Spleen (tissue), 11 donors: ENCODE data around the gene AMN. TPM values are rescaled to one million over a fixed set of nuclear protein-coding genes. Genes with fewer than 3 reads are reported as not detected.

ENCODE experiments used
- DNase-seq: peaks from one replicate; pipeline ENCODE4 v3.0.0-alpha.2; 2020
- H3K27ac ChIP-seq, 8 donors: fragments of 200-600 bp; sonication (generic) in 7 of 8; 1 replicate in 4 of 8; 2 replicates in 4 of 8; pipeline versions ENCODE4 v1.5.0 to v1.8.0; 2016 to 2021; ENCODE audit warnings: inconsistent platforms in 4 of 8, mild to moderate bottlenecking in 4 of 8, moderate library complexity in 1 of 8
- H3K27me3 ChIP-seq, 7 donors: fragments of 200-600 bp; sonication (generic) in 6 of 7; replicated peaks in 1 of 7; 1 replicate in 4 of 7; 2 replicates in 3 of 7; pipeline versions ENCODE4 v1.5.0 to v1.8.0; 2016 to 2021; ENCODE audit warnings: inconsistent platforms in 3 of 7, mild to moderate bottlenecking in 1 of 7
- H3K36me3 ChIP-seq, 6 donors: fragments of 200-600 bp; sonication (generic) in 5 of 6; 1 replicate in 4 of 6; 2 replicates in 2 of 6; pipeline versions ENCODE4 v1.5.0 to v1.8.0; 2016 to 2021; ENCODE audit warnings: inconsistent platforms in 2 of 6
- H3K4me1 ChIP-seq, 6 donors: fragments of 200-600 bp; sonication (generic) in 5 of 6; 1 replicate in 3 of 6; 2 replicates in 3 of 6; pipeline versions ENCODE4 v1.5.0 to v1.8.0; 2016 to 2021; ENCODE audit warnings: inconsistent platforms in 3 of 6
- H3K4me3 ChIP-seq, 8 donors: fragments of 200-600 bp; sonication (generic) in 7 of 8; 1 replicate in 4 of 8; 2 replicates in 4 of 8; pipeline versions ENCODE4 v1.5.0 to v1.8.0; 2016 to 2021; ENCODE audit warnings: inconsistent platforms in 4 of 8, mild to moderate bottlenecking in 4 of 8, moderate library complexity in 2 of 8
- H3K9me3 ChIP-seq, 8 donors: fragments of 200-600 bp; sonication (generic) in 7 of 8; 1 replicate in 4 of 8; 2 replicates in 4 of 8; pipeline versions ENCODE4 v1.5.0 to v1.8.0; 2016 to 2021; ENCODE audit warnings: inconsistent platforms in 4 of 8
- CTCF ChIP-seq, 11 experiments: fragments of 200-600 bp in 7 of 11; fragments of 450-650 bp in 4 of 11; sonication (generic) in 4 of 11; IDR thresholded peaks in 8 of 11; conservative IDR thresholded peaks in 3 of 11; 1 replicate in 7 of 11; 2 replicates in 4 of 11; pipeline versions ENCODE4 v1.4.0 to v1.8.0; 2016 to 2021; ENCODE audit warnings: antibody characterized with exemption in 11 of 11, inconsistent platforms in 4 of 11, mild to moderate bottlenecking in 1 of 11
- POLR2A ChIP-seq, 3 donors: fragments of 450-650 bp; IDR thresholded peaks; one replicate each; pipeline ENCODE4 v1.5.1; 2017; ENCODE audit warnings: antibody characterized with exemption in 3 of 3, mild to moderate bottlenecking in 1 of 3
- POLR2AphosphoS5 ChIP-seq, 3 donors: sonication (generic); formaldehyde crosslinking; IDR thresholded peaks; one replicate each; pipeline ENCODE4 v1.5.1; 2017; ENCODE audit warnings: antibody characterized with exemption in 3 of 3
- WGBS, 5 donors: extraction: QIAGEN DNeasy Blood & Tissue Kit in 3 of 5; methylation state at CpG; one replicate each; pipeline versions ENCODE4 v1.1.5 to v1.1.7; 2013 to 2018; 5-methylcytosine and 5-hydroxymethylcytosine counted together
- intact Hi-C: fragments of 100-400 bp; cut with DNase I; formaldehyde crosslinking; loops from one replicate; pipeline ENCODE4 v1.15.0; 2023; ENCODE audit warnings: low total_unique reads
- polyA plus RNA-seq, 3 donors: library from polyadenylated mRNA; stranded (reverse); fragments of 200-250 nt; gene quantifications; one replicate each; pipeline ENCODE4 v1.2.1, GENCODE V29; 2013
- total RNA-seq, 7 donors: library from RNA; depleted of rRNA in 3 of 7; stranded (reverse); fragments of >200 nt in 3 of 7; fragmentation: NEBNext Ultra II Directional in 4 of 7; extraction: Animal tissue kit (Norgen Biotek cat#: 25700) in 4 of 7; gene quantifications; one replicate each; pipeline versions ENCODE4 v1.1.0 to v1.2.1, GENCODE V29; 2016 to 2021
- donor health status: healthy with polysubstance abuse.
- donor health status: DM: no; HTN: no; CAD: no; lungs with moderate emphysema.
- donor health status: DM: no; HTN: no; CAD: no.
- donor health status: Bipolar disorder and iron deficiency.
- donor health status: healthy.
- donor health status: DM: no; HTN: no; CAD: no.
- donor health status: DM: yes; HTN: yes; CAD: no.

Gene AMN
- total and polyA plus RNA-seq, 10 donors, result 0.65 to 3.0 (median 2.2) TPM

- 63 to 85% (median 74%) methylated on average over 13 to 26 of the region's 26 CpGs for WGBS, 5 donors
- Histone ChIP-seq H3K27ac (no peak overlapping the region), H3K4me1 (peaks cover 11 to 52% (median 41%) of the 10 kb centered on the region in 6 donors), H3K9me3 (no peaks in the 10 kb centered on the region), H3K27me3 (no peaks in the 10 kb centered on the region), H3K36me3 (peaks cover 0 to 40% (median 11%) of the 10 kb centered on the region in 6 donors), H3K4me3 (no peak overlapping the region)
- intact Hi-C loops, result loop anchor here (5.0 kb wide), 1 partner anchor 222 kb away; no protein-coding TSS in a partner anchor
- TF ChIP-seq POLR2AphosphoS5 (IDR thresholded peaks at IDR 0.05) (peak in 2 of 3 donors; percentile 18 to 61), CTCF (IDR thresholded peaks at IDR 0.05 in 8 of 11, conservative IDR thresholded peaks at IDR 0.05 in 3 of 11) (no peak), POLR2A (IDR thresholded peaks at IDR 0.05) (no peak)
- DNase-seq, result no peak
These were observed 7.8 kb upstream of the AMN start for GRCh38 chr14:102914474-102915291.

GRCh38 chr14:102915292-102916110 is 7.0 kb upstream of the AMN start:
- no peaks in the 10 kb centered on the region for H3K9me3 ChIP-seq
- WGBS, 5 donors, result 79 to 91% (median 86%) methylated on average over 12 to 19 of the region's 19 CpGs
- no peak for DNase-seq
- H3K4me1 ChIP-seq, result peaks cover 11 to 52% (median 41%) of the 10 kb centered on the region in 6 donors
- intact Hi-C loops, result loop anchor here (5.0 kb wide), 1 partner anchor 223 kb away; no protein-coding TSS in a partner anchor
- peaks cover 0 to 31% (median 11%) of the 10 kb centered on the region in 6 donors for H3K36me3 ChIP-seq
- H3K4me3 ChIP-seq, result no peak overlapping the region
- H3K27ac ChIP-seq, result peak overlapping the region in 3 of 8 donors; percentile 67 to 80 (median 69)
- TF ChIP-seq CTCF (IDR thresholded peaks at IDR 0.05 in 8 of 11, conservative IDR thresholded peaks at IDR 0.05 in 3 of 11) (no peak), POLR2A (IDR thresholded peaks at IDR 0.05) (no peak), POLR2AphosphoS5 (IDR thresholded peaks at IDR 0.05) (no peak)
- H3K27me3 ChIP-seq, result no peaks in the 10 kb centered on the region

- H3K4me1 ChIP-seq, result peaks cover 11 to 52% (median 41%) of the 10 kb centered on the region in 6 donors
- peaks cover 0 to 21% (median 9%) of the 10 kb centered on the region in 6 donors for H3K36me3 ChIP-seq
- DNase-seq, result no peak
- no peak for TF ChIP-seq CTCF (IDR thresholded peaks at IDR 0.05 in 8 of 11, conservative IDR thresholded peaks at IDR 0.05 in 3 of 11)
- peak in 1 of 3 donors; percentile 28 for TF ChIP-seq POLR2AphosphoS5 (IDR thresholded peaks at IDR 0.05)
- WGBS, 5 donors, result 74 to 80% (median 80%) methylated on average over 13 to 18 of the region's 18 CpGs
- H3K4me3 ChIP-seq, result no peak overlapping the region
- H3K27me3 ChIP-seq, result no peaks in the 10 kb centered on the region
- peak overlapping the region in 5 of 8 donors; percentile 9 to 80 (median 67) for H3K27ac ChIP-seq
- no peaks in the 10 kb centered on the region for H3K9me3 ChIP-seq
- intact Hi-C loops, result loop anchor here (5.0 kb wide), 1 partner anchor 224 kb away; no protein-coding TSS in a partner anchor
These were observed 6.0 kb upstream of the AMN start for GRCh38 chr14:102916347-102917055.
